ENCODE measurements around the gene LCLAT1. TPM values are rescaled to one million over a fixed set of nuclear protein-coding genes. Genes with fewer than 3 reads are reported as not detected.

The LCLAT1 gene
- total and polyA plus RNA-seq, 2 of the 4 experiments (the other 2 are of a cell fraction), result 7.5 to 11.5 TPM

DNA sequence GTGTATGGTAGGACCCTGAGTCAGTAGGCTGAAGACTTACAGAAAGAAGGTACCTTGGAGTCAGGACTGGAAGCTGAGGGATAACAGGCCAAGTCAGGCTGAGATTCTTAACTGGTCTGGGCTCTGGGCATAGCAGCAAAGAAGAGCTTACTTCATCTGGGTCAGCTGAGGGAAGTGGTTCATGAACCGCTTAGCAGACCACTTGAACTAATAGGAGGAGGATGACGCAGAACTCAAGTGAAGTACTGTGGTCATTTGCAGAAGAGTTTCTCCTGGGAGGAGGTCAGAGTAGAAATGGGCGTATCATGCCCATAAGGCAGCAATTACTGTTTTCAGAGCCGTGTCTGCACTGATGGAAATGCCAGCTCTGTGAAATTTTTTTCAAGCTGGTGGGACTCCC is 164.5 kb downstream of the LCLAT1 start:
- H3K14ac ChIP-seq (replicated peaks; ENCODE audit: low read depth, low read length), result peak overlapping the region; percentile 16; the same call in 1 of the 2 replicates
- H2AFZ ChIP-seq (replicated peaks; ENCODE audit: low read length, poor library complexity), result no peak overlapping the region
- peak overlapping the region; percentile 4 to 49; a peak in 2 of 4 replicates for H4K8ac ChIP-seq (ENCODE audit: low read depth in 2 of 2, low read length in 2 of 2)
- ChIA-PET CTCF (interaction anchor here (0.6 to 1.5 kb wide), 4 partner anchors 8 to 447 kb away, joined by 3 to 5 read pairs (median 4); no protein-coding TSS in a partner anchor), POLR2A (ENCODE audit: unreplicated experiment) (interaction anchor here (0.6 to 0.7 kb wide), 2 partner anchors 94 to 1668 kb away, joined by 3 to 4 read pairs; no protein-coding TSS in a partner anchor)
- no peaks in the 10 kb centered on the region for H3K36me3 ChIP-seq (ENCODE audit: control insufficient read depth, insufficient read depth, low read length)
- DNase-seq, result no peak
- dilution Hi-C loops (cut with HindIII; ENCODE audit: low sequenced_read_pairs, unreplicated experiment), result no loop called here
- peak overlapping the region; percentile 43; the same call in 1 of the 2 replicates for H3K27ac ChIP-seq (ENCODE audit: insufficient read depth, low read length)
- H3K18ac ChIP-seq (ENCODE audit: low read depth, low read length), result peak overlapping the region; percentile 84
- no TSS peak for BruUV-seq (replicated peaks)
- peak overlapping the region; percentile 15; the same call in 1 of the 3 replicates for H2BK15ac ChIP-seq (ENCODE audit: low read depth, low read length)
- no peak overlapping the region for H3K4me3 ChIP-seq (ENCODE audit: insufficient read depth, low read depth, low read length)
- H3K56ac ChIP-seq (ENCODE audit: extremely low read depth, insufficient read depth, low read length), result no peak overlapping the region
- H3K9me3 ChIP-seq (ENCODE audit: control insufficient read depth, insufficient read depth, low read length), result no peaks in the 10 kb centered on the region
- peak overlapping the region; percentile 45 for H4K5ac ChIP-seq (ENCODE audit: low read depth, low read length)
- H3K23ac ChIP-seq (ENCODE audit: low read depth, low read length), result 0 out of 2 replicates have a peak overlapping the region, but pooled peaks have one; percentile 18
- H4K91ac ChIP-seq (ENCODE audit: insufficient read depth, low read depth, low read length), result peak overlapping the region; percentile 68
- no peak; the same call in 1 of the 2 replicates for ATAC-seq (ENCODE audit: low read depth)
- no peaks in the 10 kb centered on the region for H4K20me1 ChIP-seq (ENCODE audit: insufficient read depth, low read length)
- H3K4me2 ChIP-seq (ENCODE audit: low read depth, low read length), result peak overlapping the region; percentile 24; the same call in 1 of the 2 replicates
- H3K27me3 ChIP-seq (ENCODE audit: control insufficient read depth, insufficient read depth, low read length), result no peaks in the 10 kb centered on the region
- H2BK5ac ChIP-seq (ENCODE audit: low read depth, low read length, poor library complexity, severe bottlenecking), result peak overlapping the region; percentile 25
- 0 out of 2 replicates have a peak overlapping the region, but pooled peaks have one; percentile 22 for H3K9ac ChIP-seq (ENCODE audit: low read depth, low read length)
- WGBS, 2 experiments (ENCODE audit: extremely low coverage in 2 of 2, insufficient read length in 1 of 2), result 80% methylated on average over 2 of the region's 4 CpGs; no CpG with 5 or more reads in 1 of the 2 experiments
- H2AK5ac ChIP-seq (ENCODE audit: low read depth, low read length), result peak overlapping the region; percentile 5; the same call in 1 of the 2 replicates
- intact Hi-C loops (cut with micrococcal nuclease), result loop anchor here (5.0 kb wide), 1 partner anchor 34 kb away; no protein-coding TSS in a partner anchor
- peaks cover 10% of the 10 kb centered on the region for H3K9me1 ChIP-seq (ENCODE audit: insufficient read depth, low read length)
- H2BK20ac ChIP-seq (ENCODE audit: low read depth, low read length), result no peak overlapping the region; the same call in 1 of the 2 replicates
- H3K79me1 ChIP-seq (ENCODE audit: low read depth in 1 of 2, low read length in 2 of 2), result peaks cover 0 to 6% of the 10 kb centered on the region in 2 experiments; a peak in 2 of 4 replicates
- H3K4ac ChIP-seq (ENCODE audit: low read depth, low read length), result peak overlapping the region; percentile 48
- in situ Hi-C loops (cut with MboI; ENCODE audit: low sequenced_read_pairs), result no loop called here
- no peak for TF ChIP-seq MXI1 (IDR thresholded peaks at IDR 0.05; ENCODE audit: borderline replicate concordance, low read depth, low read length)
- TF ChIP-seq CEBPB (IDR thresholded peaks at IDR 0.05; ENCODE audit: low read depth, low read length), result no peak
- TF ChIP-seq BHLHE40 (IDR thresholded peaks at IDR 0.05; ENCODE audit: low read depth, low read length), result no peak
- TF ChIP-seq MAFK (IDR thresholded peaks at IDR 0.05; ENCODE audit: low read depth, low read length), result no peak
- no peak for TF ChIP-seq FOS (IDR thresholded peaks at IDR 0.05; ENCODE audit: low read depth, low read length)
- TF ChIP-seq RFX5 (IDR thresholded peaks at IDR 0.05; ENCODE audit: low read depth, low read length), result no peak
- TF ChIP-seq SMC3 (IDR thresholded peaks at IDR 0.05; ENCODE audit: low read depth, low read length), result no peak
- TF ChIP-seq ELK1 (IDR thresholded peaks at IDR 0.05; ENCODE audit: borderline replicate concordance, low read depth, low read length), result no peak
- no peak for TF ChIP-seq CHD1 (IDR thresholded peaks at IDR 0.05; ENCODE audit: low read depth, low read length)
- no peak overlapping the region for H2AK9ac ChIP-seq (replicated peaks; ENCODE audit: low read depth, low read length, poor library complexity)
- peak overlapping the region; percentile 6; the same call in 1 of the 2 replicates for H2BK120ac ChIP-seq (ENCODE audit: low read depth, low read length)
- peaks cover 7% of the 10 kb centered on the region for H3K4me1 ChIP-seq (ENCODE audit: control insufficient read depth, insufficient read depth, low read length)
